Neural cell (in vitro differentiated cells): ENCODE results near the gene EXOC3L2.

Experiments
- EP300 ChIP-seq: fragments of 450-650 bp; conservative IDR thresholded peaks from 2 replicates; pipeline ENCODE4 v1.6.1; 2014; ENCODE audit warnings: antibody characterized with exemption, mild to moderate bottlenecking, moderate library complexity; ENCODE audit not compliant: poor library complexity, severe bottlenecking
- EZH2 ChIP-seq: fragments of 200-600, 300-800 bp; shearing (Covaris generic), sonication (generic); IDR thresholded peaks from 2 replicates; pipeline ENCODE4 v1.6.1; 2014; ENCODE audit warnings: antibody characterized with exemption, low read length, borderline replicate concordance, mild to moderate bottlenecking; ENCODE audit not compliant: insufficient read depth, poor library complexity, severe bottlenecking
- MXI1 ChIP-seq: fragments of 450-650 bp; conservative IDR thresholded peaks from 2 replicates; pipeline ENCODE4 v1.6.1; 2014; ENCODE audit warnings: antibody characterized with exemption, mild to moderate bottlenecking; ENCODE audit not compliant: poor library complexity, severe bottlenecking
- POLR2AphosphoS5 ChIP-seq: IDR thresholded peaks from 2 replicates; pipeline ENCODE4 v1.6.1; 2012
- RAD21 ChIP-seq: fragments of 450-650 bp; conservative IDR thresholded peaks from 2 replicates; pipeline ENCODE4 v1.6.1; 2014; ENCODE audit warnings: antibody characterized with exemption, mild to moderate bottlenecking, moderate library complexity
- TAF1 ChIP-seq: IDR thresholded peaks from 2 replicates; pipeline ENCODE4 v1.6.1; 2012; ENCODE audit warnings: low read depth
- TF ChIP-seq, protein P1 (sequence below): fragments of 450-650 bp; IDR thresholded peaks from 2 replicates; pipeline ENCODE4 v1.5.1; 2014; ENCODE audit warnings: antibody characterized with exemption, mild to moderate bottlenecking, moderate library complexity; ENCODE audit not compliant: poor library complexity, severe bottlenecking
- TF ChIP-seq, protein P2 (sequence below): IDR thresholded peaks from 2 replicates; pipeline ENCODE4 v1.6.1; 2012; ENCODE audit warnings: borderline replicate concordance

- TF ChIP-seq, protein P1, sequence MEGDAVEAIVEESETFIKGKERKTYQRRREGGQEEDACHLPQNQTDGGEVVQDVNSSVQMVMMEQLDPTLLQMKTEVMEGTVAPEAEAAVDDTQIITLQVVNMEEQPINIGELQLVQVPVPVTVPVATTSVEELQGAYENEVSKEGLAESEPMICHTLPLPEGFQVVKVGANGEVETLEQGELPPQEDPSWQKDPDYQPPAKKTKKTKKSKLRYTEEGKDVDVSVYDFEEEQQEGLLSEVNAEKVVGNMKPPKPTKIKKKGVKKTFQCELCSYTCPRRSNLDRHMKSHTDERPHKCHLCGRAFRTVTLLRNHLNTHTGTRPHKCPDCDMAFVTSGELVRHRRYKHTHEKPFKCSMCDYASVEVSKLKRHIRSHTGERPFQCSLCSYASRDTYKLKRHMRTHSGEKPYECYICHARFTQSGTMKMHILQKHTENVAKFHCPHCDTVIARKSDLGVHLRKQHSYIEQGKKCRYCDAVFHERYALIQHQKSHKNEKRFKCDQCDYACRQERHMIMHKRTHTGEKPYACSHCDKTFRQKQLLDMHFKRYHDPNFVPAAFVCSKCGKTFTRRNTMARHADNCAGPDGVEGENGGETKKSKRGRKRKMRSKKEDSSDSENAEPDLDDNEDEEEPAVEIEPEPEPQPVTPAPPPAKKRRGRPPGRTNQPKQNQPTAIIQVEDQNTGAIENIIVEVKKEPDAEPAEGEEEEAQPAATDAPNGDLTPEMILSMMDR, result no peak
- TF ChIP-seq TAF1, result no peak
- no peak for TF ChIP-seq MXI1
- no peak for TF ChIP-seq RAD21
- no peak for TF ChIP-seq EZH2
- TF ChIP-seq, protein P2, sequence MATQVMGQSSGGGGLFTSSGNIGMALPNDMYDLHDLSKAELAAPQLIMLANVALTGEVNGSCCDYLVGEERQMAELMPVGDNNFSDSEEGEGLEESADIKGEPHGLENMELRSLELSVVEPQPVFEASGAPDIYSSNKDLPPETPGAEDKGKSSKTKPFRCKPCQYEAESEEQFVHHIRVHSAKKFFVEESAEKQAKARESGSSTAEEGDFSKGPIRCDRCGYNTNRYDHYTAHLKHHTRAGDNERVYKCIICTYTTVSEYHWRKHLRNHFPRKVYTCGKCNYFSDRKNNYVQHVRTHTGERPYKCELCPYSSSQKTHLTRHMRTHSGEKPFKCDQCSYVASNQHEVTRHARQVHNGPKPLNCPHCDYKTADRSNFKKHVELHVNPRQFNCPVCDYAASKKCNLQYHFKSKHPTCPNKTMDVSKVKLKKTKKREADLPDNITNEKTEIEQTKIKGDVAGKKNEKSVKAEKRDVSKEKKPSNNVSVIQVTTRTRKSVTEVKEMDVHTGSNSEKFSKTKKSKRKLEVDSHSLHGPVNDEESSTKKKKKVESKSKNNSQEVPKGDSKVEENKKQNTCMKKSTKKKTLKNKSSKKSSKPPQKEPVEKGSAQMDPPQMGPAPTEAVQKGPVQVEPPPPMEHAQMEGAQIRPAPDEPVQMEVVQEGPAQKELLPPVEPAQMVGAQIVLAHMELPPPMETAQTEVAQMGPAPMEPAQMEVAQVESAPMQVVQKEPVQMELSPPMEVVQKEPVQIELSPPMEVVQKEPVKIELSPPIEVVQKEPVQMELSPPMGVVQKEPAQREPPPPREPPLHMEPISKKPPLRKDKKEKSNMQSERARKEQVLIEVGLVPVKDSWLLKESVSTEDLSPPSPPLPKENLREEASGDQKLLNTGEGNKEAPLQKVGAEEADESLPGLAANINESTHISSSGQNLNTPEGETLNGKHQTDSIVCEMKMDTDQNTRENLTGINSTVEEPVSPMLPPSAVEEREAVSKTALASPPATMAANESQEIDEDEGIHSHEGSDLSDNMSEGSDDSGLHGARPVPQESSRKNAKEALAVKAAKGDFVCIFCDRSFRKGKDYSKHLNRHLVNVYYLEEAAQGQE, result no peak
- no peak for TF ChIP-seq POLR2AphosphoS5
- no peak for TF ChIP-seq EP300
Observed at GRCh38 chr19:45171211-45171623, 74.0 kb downstream of the EXOC3L2 start.
